ENCODE measurements around the gene NWD2.
"Not testable (repeated sequence)": the region's sequence is repeated elsewhere in the genome, so short reads cannot be mapped to it uniquely, and the experiment has no call there.

The NWD2 gene, protein sequence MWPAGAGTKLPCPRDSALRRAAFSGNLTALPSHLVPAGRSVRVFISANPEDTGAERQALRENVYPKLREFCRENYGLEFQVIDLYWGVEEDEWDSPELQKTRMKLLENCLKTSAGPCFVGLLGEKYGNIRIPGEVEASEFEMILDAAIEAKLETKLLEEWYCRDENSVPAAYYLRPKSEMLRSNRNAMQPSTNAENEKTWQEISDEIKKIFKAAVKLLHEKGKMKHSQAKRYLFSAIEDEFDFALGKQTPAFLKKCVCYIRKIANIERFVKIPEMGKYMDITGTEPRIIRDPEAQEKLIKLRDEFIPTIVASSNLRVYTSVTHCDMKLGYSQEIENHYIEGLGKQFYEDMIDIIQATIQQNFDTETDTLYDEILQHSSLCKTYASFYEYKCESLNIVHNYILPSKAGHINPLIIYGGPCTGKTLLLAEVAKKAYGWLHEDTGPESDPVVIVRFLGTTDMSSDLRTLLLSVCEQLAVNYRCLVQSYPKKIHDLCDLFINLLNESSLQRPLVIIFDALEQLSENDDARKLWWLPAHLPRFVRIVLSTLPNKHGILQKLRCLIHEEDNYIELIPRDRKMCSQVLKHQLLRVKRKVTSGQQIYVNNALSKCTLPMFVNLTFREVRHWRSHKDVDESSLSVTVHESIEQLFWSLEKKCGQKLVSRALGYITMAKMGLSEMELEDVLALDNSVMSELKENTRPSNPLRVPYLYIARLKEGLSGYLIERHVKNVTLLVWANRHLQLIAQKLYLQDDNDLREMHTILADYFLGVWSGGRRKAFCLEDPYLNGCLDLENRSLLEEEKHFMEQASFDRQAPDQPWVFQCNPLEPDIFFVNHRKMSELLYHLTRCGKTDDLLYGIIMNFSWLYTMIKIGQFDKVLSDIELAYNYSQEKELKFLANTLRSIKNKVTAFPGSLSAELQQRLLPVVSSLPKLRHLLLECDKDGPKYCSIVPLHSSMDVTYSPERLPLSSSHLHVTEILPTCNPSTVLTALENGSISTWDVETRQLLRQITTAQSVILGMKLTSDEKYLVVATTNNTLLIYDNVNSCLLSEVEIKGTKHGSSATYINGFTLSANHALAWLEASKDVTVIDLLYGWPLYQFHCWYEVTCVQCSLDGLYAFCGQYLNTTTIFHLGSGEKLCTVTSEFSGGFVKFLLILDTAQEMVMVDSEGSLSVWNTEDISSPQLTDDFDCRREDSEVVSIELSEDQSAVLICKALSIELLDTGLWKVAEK (N-terminal part only)

DNA sequence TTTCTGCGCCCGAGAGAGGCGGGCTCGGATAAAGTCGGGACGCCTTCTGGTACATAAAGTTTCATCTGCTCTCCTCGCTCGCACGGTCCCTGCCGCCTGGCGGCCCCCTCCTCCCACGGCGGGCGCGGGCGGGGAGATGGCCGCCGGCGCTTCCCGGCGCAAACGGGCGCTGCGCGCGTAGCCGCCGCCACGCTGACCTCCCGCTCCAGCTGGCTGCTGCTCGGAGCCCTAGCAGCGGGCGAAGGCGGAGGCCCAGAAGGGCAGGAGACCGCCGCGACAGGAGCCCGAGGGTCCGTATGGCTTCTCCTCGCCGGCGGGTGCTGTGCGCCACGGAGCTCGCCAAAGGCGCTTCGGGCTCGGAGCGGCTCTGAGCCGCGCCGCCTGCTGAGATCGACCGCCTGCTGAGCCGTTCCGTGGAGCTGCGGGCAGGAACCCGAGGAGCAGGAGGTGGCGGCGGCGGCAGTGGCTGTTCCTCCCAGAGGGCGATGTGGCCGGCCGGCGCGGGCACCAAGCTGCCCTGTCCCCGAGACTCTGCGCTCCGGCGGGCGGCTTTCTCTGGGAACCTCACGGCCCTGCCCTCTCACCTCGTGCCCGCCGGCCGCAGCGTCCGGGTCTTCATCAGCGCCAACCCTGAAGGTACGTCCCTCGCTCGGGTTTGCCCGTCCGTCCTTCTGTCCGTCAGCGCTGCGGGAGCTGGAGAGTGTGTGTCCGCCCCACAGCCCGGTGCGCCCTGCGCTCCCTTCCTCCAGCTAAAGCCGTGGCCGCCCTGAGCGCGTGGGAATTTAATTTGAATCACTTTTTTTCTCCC is at the start of gene NWD2:
NWD2 (plus strand) TSS at position 161 of the 808 bp plus-strand sequence; CDS start at position 486, 325 bp downstream.
- no peak for DNase-seq (ENCODE audit: low read depth in 2 of 2)

DNA sequence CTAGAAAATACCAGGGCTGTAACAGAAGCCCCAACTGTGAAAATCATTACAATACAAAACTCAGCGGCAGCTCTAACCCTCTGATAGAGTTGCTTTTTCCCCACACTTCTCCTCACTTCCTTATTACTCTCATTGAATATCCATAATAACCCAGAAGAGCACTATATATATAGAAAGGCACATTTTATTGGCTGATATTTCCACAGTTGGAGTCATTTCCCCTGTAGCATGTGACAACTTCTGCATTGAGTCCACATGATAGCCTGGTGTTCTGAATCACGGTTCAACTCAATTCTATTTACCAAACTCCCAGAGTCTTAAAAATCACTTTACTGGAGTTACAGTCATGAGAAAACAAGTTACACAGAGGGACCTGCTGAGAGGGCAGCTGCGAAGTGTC is 46.6 kb upstream of the NWD2 start:
- no peak for DNase-seq (ENCODE audit: low read depth in 2 of 2)

DNA sequence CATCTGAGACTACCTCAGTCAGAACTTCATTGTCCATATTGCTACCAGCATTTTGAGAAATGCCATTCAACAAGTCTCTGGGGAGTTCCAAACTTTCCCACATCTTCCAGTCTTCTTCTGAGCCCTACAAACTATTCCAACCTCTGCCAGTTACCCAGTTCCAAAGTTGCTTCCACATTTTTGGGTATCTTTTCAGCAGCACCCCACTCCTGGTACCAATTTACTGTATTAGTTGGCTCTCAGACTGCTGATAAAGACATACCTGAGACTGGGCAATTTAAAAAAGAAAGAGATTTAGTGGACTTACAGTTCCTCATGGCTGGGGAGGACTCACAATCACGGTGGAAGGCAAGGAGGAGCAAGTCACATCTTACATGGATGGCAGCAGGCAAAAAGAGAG is 39.8 kb upstream of the NWD2 start:
- DNase-seq (ENCODE audit: low read depth in 2 of 2) = not testable (repeated sequence)

DNA sequence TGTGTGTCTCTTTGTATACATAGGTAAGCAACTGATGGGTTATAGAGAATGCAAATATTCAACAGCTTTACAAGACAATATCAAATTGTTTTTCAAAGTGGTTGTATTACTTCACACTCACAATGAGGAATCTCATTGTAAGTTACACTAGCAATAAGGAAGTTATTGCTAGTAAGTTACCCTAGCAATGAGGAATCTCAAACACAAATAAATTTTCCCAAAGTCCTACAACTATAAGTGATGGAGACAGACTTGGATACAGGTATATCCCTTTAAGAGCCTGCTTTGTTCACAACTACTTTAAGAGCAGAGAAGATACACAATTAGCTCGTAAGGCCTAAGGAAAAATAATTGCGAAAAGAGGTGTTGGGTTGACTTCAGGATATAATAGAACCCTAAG is 28.3 kb upstream of the NWD2 start:
- DNase-seq (ENCODE audit: low read depth in 2 of 2) = no peak

DNA sequence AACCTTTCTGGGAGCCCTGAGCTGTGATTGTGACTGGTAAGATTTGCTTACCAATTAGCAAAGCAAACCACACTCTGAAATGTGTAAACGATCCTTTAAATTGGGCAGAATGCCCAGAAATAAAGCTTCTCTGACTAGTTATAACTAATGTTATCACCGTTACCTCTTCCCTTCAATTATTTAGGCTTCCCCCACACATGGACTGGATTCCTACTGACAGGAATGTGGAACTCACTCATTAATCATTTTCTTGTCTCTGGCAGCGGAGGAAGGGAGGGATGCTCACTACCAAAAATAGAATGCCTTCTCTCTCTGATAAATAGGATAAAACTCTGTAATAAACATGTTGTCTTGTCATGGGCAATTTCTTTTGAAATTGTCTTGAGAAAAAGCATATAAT is 25.3 kb upstream of the NWD2 start:
- DNase-seq (ENCODE audit: low read depth in 2 of 2) = no peak

DNA sequence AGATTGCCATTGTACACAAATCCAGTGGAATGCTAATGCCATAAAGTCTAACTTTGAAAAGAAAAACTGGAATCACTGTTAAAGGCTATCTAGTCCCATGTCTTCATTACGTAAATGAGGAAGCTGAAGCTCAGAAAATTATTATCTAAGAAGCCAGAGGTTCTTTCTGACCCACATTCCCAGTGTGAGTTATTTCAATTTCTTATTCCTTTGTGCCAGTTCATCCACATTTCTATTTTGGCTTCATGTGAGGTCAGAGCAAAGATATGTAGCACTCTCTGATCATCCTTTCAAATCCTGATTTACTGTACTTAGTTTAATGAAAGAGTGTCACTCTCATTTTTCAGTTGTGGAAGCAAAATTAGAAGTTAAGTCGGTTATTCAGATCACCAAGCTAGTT is 24.6 kb upstream of the NWD2 start:
- no peak for DNase-seq (ENCODE audit: low read depth in 2 of 2)

DNA sequence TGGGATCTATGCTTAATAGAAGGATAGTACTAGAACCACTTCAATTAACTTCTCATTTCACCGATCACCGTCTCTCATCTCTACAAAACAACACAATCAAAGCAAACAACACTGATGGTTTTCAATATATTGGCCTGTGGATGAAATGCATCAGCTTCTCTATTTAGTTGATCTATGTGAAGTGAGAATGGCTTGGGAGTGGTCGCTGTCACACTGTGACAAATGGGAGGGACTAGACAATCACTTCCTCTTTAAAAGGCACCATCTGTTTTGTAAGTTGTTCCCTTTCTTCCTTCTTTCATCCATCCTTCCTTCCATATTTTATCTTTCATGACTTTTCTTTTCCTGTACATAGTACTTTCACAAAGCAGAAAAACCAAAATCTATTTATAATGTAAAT is 23.9 kb upstream of the NWD2 start:
- no peak for DNase-seq (ENCODE audit: low read depth in 2 of 2)

DNA sequence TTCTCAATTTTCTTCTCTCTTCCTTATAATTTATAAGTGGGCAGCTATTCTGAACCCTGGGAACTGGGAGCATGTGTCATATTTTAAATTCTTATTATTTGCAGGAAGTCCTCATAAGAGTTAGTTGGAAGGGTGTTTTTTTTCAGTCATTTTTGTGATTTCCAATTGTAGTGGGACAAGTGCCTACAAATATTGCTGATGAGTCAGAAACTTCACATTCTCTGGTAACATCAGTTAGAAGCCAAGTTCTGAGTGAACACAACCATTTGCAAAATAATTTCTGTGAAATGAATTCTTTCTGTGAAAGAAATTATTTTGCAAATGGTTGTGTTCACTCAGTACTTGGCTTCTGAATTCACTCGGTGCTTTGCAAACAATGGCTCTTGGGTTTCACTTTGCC is 20.8 kb upstream of the NWD2 start:
- DNase-seq (ENCODE audit: low read depth in 2 of 2) = no peak

DNA sequence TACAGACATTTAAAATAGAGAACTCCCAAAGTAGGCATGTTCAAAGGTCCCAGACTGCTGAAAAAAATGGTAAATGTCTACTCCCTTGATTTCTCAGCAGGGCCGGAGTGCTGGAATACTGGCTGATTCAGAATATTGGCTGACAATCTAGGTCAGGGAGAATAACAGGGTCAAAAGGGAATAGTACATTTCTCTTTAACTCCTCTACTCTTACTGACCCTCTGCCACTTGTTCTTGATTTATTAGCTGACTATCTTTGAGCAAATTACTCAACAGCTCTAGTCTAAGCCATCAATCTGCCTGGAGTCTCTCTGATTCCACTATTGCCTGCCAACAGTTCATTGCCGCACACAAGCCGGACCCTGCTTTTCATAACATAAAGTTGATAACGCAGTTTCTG is 19.7 kb upstream of the NWD2 start:
- DNase-seq (ENCODE audit: low read depth in 2 of 2) = no peak

DNA sequence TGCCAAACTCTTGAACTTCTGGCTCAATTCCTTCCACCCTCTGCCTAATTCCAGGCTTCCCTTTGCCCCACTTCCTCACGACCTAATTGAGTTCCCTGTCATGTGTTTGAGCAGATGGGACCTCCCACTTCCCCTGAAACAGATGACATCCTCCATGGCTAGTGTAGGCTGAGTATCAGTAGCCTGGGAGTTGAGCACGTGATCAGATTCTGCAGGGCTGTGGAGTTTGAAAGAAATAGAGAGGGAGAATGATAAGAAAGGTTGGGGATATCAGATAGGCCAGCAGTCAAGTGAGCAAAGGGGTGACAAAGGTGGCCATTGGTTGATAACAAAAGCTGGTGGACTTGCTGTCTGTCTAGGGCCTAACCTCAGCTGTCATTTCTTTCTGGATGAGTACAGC is 18.8 kb upstream of the NWD2 start:
- no peak for DNase-seq (ENCODE audit: low read depth in 2 of 2)

DNA sequence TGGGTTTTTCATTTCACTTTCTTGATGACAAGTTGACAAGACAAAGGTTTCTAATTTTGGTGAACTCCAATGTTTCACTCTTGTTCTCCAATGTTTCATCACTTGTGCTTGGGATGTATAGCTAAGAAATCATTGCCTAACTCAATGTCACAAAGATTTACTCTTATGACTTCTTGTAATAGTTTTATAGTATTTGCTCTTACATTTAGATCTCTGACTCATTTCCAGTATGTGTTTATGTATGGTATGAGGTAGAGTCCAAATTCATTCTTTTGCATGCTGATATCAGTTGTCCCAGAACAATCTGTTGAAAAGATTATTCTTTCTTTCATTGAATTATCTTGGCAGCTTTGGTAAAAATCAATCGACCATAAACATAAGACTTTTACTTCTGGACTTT is 12.2 kb upstream of the NWD2 start:
- no peak for DNase-seq (ENCODE audit: low read depth in 2 of 2)

DNA sequence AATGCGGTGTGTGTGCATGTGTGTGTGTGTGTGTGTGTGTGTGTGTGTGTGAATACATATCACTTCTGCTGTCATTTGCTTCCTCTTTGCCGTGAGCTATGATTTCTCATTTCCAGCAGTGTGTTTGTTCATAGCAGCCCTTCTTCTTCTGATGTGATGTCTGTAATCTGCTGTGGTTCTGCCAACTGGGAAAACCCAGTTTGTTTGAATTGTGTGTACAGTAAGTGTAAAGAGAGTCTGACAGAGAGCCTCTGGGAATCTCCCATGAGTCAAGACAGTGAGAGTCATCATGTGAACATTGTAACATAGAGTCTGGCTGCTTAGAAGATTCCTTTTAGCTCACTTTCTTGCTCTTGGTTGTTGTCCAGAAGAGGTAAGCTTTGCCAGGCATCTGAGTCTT is 8.4 kb upstream of the NWD2 start:
- DNase-seq (ENCODE audit: low read depth in 2 of 2) = no peak

DNA sequence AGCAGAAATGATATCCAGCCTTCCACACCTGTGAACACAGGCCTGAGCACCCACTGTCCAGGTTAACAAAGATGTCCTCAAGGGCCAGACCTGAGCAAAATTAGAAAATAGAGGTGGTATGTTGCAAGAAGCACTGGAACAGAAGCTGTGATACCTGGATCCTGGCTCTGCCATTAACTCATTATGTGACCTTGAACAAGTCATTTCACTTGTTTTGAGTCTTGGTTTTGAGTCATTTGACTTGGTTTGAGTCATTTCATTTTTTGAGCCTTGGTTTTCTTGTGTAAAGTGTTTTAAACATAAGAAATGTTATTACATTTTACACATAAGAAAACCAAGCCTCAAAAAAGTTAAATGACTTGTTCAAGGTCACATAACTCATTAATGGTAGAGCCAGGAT is 2.9 kb upstream of the NWD2 start:
- no peak for DNase-seq (ENCODE audit: low read depth in 2 of 2)

DNA sequence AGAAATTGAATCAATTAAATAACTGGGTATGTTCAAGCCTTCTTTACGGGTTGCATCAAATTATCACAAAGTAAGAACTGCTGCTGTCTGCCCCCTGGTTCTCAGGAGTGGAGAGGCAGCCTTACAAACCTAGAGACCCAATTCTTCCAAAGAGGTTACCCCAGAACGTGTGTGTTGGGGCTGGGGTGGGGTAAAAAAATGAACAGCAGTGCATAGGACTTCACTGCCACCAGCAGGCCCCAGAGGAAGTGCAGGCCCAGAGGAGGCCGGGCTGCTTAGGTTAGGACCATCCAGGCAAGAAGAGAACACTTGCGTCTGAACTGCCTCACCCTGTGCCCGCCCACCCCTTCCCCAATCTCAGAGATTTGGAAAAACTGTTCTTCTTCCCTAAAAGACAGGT is 1.5 kb upstream of the NWD2 start:
- no peak for DNase-seq (ENCODE audit: low read depth in 2 of 2)

DNA sequence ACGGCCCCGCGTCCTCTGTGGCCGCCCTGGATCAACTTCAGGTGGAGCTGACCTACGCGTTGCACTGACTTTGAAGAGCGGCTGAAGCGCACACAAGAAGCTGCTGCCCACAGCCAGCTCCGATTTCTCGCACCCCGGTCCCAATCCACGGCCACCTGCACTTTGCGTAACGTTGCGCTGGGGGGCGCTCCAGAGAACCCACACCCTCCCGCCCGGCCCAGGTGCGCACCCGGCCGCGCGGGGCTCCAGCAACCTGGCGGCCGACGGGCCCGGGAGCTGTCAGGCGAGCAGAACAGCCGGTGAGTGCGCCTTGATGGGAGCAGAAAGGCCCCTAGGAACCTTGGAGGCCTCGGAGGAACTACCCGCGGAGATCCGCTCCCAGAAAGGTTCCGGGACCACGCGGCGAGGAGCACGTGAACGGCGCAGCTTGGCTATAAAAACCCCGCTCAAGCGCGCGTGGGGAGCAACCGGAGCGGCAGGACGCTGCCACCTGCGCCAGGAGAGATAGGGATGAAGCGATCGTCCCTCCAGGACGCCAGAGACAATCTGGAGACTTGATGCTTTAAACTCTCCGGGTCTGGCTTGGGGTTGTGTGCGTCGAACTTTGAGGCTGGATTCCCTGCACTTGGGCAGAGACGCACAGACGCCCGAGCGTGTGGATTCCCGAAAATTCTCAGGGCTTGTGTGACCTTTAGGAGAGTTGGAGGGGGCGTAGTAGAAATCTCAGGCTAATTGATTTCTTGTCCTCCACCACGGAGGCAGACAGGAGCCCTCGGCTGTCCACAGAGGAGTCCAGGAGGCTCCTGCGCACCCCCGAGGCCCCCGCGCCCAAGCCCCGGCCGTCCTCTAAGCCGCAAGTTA is 591 bp upstream of the NWD2 start:
- DNase-seq (ENCODE audit: low read depth in 2 of 2) = no peak

DNA sequence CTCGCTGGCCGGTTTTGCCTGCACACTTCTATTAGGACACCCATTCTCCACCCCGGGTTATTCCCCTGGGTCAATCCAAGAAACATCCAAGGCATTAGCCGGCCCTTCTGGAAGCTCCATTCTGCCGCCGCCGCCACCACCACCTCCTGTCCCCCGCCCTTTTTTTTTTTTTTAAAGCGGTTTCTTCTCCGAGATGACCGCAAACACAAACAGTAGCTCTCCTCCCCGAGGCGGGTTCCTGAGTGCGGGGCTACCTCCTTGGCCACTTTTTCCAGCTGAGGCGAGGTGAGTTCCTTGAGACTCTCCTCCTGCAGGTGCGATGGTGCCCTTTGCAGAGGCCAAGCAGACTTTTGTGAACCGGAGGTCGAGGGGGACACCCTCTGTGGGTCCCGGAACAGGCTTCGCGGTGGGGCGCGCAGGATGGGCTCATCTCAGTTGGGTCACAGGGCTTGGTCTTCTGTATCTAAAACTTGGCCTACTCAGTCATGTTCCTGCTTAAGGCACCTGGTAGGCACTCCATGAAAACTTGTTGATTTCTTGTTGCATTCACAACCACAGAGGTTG is 930 bp downstream of the NWD2 start:
- DNase-seq (ENCODE audit: low read depth in 2 of 2) = no peak

DNA sequence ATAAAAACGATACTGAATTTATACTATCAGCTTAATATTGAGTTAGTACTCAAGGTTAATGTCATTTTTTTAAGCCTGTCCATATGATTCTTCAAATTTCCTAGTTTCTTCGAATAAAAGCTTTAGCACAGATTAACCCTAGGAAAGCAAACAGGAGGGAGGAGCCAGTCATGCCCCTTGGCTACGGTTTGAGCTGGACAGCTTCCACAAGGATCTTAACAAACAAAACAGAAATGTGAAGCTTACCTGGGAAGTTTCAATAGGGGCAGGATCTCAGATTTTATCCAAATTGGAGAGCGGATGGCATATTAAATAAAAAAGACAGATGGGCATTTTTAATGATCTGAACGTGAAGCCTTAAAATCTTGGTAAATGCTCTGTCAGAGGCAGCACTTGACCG is 2.3 kb downstream of the NWD2 start:
- no peak for DNase-seq (ENCODE audit: low read depth in 2 of 2)

DNA sequence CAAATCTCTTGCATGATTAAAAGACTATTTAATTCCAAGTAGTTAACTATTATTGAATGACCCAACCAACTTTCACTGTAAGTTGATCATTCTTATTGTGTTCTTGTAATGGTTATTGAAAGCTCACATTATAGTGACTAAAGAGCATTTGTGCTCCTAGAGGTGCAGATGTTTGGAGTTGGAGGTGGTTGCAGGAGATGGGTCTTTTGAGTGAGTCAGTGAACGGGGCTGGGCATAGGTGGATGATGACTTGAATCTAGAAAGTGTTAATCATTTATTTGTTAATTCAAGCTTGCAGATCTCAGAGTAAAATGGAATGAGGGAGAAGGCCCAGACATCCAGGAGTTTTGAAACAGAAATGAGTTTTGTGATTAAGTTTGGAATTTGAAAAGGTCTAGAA is 13.7 kb downstream of the NWD2 start:
- DNase-seq (ENCODE audit: low read depth in 2 of 2) = no peak

DNA sequence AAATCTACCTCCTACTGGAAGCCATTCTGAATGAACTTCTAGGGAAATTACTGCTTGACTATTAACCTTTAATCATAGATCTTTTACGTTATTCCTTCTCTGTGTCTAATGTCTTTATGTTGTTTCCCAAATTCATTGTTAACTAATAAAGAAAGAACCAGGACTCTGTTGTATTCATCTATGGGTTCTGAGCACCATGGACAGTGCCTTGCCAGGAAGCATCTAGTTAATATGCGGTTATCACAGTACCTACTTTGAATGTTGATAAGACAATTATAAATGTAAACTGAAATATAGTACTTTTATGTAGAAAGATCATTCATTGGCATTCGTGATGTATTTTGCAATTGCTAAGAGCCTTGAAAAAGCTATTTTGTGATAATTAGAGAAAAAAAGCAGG is 23.8 kb downstream of the NWD2 start:
- DNase-seq (ENCODE audit: low read depth in 2 of 2) = no peak

DNA sequence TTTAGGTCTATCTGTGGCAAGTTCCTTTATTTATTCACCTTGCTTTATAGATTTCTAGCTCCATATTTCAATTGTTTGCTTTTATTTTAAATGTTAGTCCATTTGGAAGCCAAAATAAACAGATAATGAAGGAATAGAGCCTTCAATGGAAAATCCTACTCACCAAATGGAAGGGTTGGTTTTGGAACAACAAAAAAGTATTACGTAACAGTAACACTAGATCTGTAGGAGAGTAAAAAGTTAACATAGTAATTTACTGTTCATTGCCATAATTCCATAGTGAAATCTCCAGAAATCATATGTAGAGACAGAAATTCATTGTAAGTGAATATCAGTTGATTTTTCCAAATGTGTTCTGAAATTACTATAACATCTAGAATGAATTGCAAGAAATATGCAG is 34.6 kb downstream of the NWD2 start:
- DNase-seq (ENCODE audit: low read depth in 2 of 2) = no peak

All from fibroblast of skin of left biceps (primary cell).